SU-DHL-6 (cell line): ENCODE results near the gene FBXO46.

ENCODE experiments used
- EZH2phosphoT487 ChIP-seq: fragments of 200-600 bp; sonication (generic), shearing (Covaris generic); conservative IDR thresholded peaks from 2 replicates; pipeline ENCODE4 v1.6.1; 2018; ENCODE audit warnings: mild to moderate bottlenecking, antibody characterized with exemption, low read length, moderate library complexity, mixed read lengths
- TF ChIP-seq, protein P1 (sequence below): fragments of 200-600 bp; sonication (generic); IDR thresholded peaks from one replicate; pipeline ENCODE4 v1.5.1; 2017; ENCODE audit warnings: antibody characterized with exemption, mild to moderate bottlenecking, low read length, moderate library complexity; ENCODE audit not compliant: insufficient read depth, poor library complexity, severe bottlenecking

DNA sequence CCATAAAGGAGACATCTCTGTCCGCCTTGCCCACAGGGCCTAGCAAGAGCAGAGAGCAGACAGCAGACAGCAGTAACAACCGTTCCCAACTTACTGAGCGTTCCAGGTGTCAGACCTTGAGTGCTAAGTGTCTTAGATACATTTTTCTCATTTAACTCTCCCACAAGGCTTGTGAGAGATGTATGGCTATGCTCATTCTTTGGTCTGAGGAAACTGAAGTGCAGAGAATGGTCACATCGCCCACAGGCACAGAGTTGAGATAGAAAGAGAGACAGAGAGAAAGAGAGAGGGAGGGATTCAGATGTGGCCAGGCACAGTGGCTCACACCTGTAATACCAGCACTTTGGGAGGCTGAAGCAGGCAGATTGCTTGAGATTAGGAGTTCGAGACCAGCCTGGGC, 16.8 kb upstream of the FBXO46 start:
- TF ChIP-seq, protein P1, sequence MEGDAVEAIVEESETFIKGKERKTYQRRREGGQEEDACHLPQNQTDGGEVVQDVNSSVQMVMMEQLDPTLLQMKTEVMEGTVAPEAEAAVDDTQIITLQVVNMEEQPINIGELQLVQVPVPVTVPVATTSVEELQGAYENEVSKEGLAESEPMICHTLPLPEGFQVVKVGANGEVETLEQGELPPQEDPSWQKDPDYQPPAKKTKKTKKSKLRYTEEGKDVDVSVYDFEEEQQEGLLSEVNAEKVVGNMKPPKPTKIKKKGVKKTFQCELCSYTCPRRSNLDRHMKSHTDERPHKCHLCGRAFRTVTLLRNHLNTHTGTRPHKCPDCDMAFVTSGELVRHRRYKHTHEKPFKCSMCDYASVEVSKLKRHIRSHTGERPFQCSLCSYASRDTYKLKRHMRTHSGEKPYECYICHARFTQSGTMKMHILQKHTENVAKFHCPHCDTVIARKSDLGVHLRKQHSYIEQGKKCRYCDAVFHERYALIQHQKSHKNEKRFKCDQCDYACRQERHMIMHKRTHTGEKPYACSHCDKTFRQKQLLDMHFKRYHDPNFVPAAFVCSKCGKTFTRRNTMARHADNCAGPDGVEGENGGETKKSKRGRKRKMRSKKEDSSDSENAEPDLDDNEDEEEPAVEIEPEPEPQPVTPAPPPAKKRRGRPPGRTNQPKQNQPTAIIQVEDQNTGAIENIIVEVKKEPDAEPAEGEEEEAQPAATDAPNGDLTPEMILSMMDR, result no peak
- no peak for TF ChIP-seq EZH2phosphoT487
